ENCODE results near the gene RPS3A. TPM values are rescaled to one million over a fixed set of nuclear protein-coding genes. Genes with fewer than 3 reads are reported as not detected.
"Not testable (repeated sequence)": the region's sequence is repeated elsewhere in the genome, so short reads cannot be mapped to it uniquely, and the experiment has no call there.

Gene RPS3A
- polyA plus RNA-seq, 4 donors = 2,060 to 4,469 (median 3,965) TPM

DNA sequence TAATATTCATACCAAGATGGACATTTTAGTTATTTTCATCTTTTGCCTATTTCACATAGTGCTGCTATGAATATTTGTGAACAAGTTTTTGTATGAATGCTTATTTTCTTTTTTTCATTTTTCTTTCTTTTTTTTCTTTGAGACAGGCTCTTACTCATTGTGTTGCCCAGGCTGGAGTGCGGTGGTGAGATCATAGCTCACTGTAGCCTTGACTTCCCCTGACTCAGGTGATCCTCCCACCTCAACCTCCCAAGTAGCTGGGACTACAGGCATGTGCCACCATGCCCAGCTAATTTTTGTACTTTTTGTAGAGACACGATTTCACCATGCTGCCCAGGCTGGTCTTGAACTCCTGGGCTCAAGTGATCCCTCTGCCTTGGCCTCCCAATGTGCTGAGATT is 21.4 kb upstream of the RPS3A start:
- not testable (repeated sequence) for H3K4me3 ChIP-seq (ENCODE audit: low read depth in 1 of 3, low read length in 3 of 3); H3K9me3 ChIP-seq (ENCODE audit: control insufficient read depth in 2 of 2, insufficient read depth in 1 of 2, low read depth in 1 of 2, low read length in 1 of 2); H3K27me3 ChIP-seq (ENCODE audit: control insufficient read depth in 3 of 3, insufficient read depth in 3 of 3, low read length in 3 of 3); FAIRE-seq; DNase-seq; H3K27ac ChIP-seq (ENCODE audit: low read depth in 1 of 3, low read length in 2 of 3); H3K4me1 ChIP-seq (ENCODE audit: control insufficient read depth in 3 of 3, insufficient read depth in 2 of 3, low read depth in 1 of 3, low read length in 2 of 3); H3K36me3 ChIP-seq (ENCODE audit: control insufficient read depth in 3 of 3, insufficient read depth in 2 of 3, low read depth in 1 of 3, low read length in 3 of 3)
- 89 to 91% (median 90%) methylated on average over 2 of the region's 2 CpGs for WGBS, 3 donors

DNA sequence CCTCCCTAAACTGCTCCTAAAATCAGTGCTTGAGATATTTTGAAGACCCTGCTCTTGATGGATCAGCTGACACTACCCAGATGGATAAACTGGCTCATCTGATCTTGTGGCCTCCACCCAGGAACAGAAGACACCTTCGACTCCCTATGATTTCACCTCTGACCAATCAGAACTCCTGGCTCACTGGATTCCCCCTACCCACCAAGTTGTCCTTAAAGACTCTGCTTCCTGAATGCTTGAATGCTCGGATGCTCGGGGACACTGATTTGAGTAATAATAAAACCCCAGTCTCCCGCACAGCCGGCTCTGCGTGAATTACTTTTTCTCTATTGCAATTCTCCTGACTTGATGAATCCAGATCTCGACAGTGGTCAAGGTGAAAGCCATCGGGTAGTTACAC is 12.0 kb upstream of the RPS3A start:
- WGBS, 3 donors = 79 to 92% (median 84%) methylated on average over 8 of the region's 8 CpGs
- no peak overlapping the region for H3K27ac ChIP-seq (ENCODE audit: low read depth in 1 of 3, low read length in 2 of 3)
- no peaks in the 10 kb centered on the region for H3K36me3 ChIP-seq (ENCODE audit: control insufficient read depth in 3 of 3, insufficient read depth in 2 of 3, low read depth in 1 of 3, low read length in 3 of 3)
- FAIRE-seq (no peak), DNase-seq (no peak)
- no peaks in the 10 kb centered on the region for H3K9me3 ChIP-seq (ENCODE audit: control insufficient read depth in 2 of 2, insufficient read depth in 1 of 2, low read depth in 1 of 2, low read length in 1 of 2)
- H3K4me1 ChIP-seq (ENCODE audit: control insufficient read depth in 3 of 3, insufficient read depth in 2 of 3, low read depth in 1 of 3, low read length in 2 of 3) = peaks cover 0 to 8% (median 2%) of the 10 kb centered on the region in 3 donors
- H3K27me3 ChIP-seq (ENCODE audit: control insufficient read depth in 3 of 3, insufficient read depth in 3 of 3, low read length in 3 of 3) = no peaks in the 10 kb centered on the region
- H3K4me3 ChIP-seq (ENCODE audit: low read depth in 1 of 3, low read length in 3 of 3) = no peak overlapping the region

DNA sequence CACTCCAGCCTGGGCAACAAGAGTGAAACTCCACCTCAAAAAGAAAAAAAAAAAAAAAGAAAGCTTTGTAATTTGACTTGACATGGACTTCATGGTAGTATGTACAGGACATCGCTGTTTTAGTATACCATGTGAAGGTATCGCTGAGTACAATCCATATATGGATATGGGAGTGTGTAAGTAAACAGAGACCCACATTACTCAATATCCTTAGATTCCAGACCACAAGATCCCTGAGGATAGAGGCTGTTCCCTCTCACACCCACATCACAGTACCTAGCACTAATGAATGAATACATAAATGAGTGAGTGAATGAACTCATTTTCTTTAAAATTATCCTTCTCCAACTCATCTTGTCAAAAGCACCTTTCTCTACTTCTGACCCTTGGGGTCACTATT is 8.4 kb upstream of the RPS3A start:
- Histone ChIP-seq H3K9me3 (ENCODE audit: control insufficient read depth in 2 of 2, insufficient read depth in 1 of 2, low read depth in 1 of 2, low read length in 1 of 2) (no peaks in the 10 kb centered on the region), H3K27ac (ENCODE audit: low read depth in 1 of 3, low read length in 2 of 3) (no peak overlapping the region), H3K4me1 (ENCODE audit: control insufficient read depth in 3 of 3, insufficient read depth in 2 of 3, low read depth in 1 of 3, low read length in 2 of 3) (peaks cover 0 to 15% (median 4%) of the 10 kb centered on the region in 3 donors), H3K36me3 (ENCODE audit: control insufficient read depth in 3 of 3, insufficient read depth in 2 of 3, low read depth in 1 of 3, low read length in 3 of 3) (no peaks in the 10 kb centered on the region), H3K27me3 (ENCODE audit: control insufficient read depth in 3 of 3, insufficient read depth in 3 of 3, low read length in 3 of 3) (no peaks in the 10 kb centered on the region), H3K4me3 (ENCODE audit: low read depth in 1 of 3, low read length in 3 of 3) (no peak overlapping the region)
- peak in 1 of 2 donors; percentile 32 for DNase-seq
- 31 to 64% (median 61%) methylated on average over 2 of the region's 2 CpGs for WGBS, 3 donors
- FAIRE-seq = no peak

DNA sequence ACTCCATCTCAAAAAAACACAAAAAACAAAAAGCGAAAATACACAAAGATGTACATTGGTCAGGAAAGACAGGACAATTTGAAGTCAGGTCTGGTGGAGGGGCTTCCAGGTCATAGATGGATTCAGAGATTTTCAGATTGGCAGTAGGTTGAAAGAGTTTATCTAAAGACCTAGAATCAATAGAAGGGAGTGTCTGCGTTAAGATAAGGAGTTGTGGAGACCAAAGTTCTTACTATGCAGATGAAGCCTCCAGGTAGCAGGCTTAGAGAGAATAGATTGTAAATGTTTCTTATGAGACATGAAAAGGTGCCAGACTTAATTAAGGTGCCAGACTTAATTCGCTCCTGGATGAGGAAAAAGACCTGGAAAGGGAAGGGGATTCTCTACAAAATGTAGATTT is 6.9 kb upstream of the RPS3A start:
- no peak for FAIRE-seq
- 35 to 75% (median 52%) methylated on average over 3 of the region's 3 CpGs for WGBS, 3 donors
- peaks cover 0 to 15% (median 4%) of the 10 kb centered on the region in 3 donors for H3K4me1 ChIP-seq (ENCODE audit: control insufficient read depth in 3 of 3, insufficient read depth in 2 of 3, low read depth in 1 of 3, low read length in 2 of 3)
- peak; percentile 50 to 83 for DNase-seq
- H3K4me3 ChIP-seq (ENCODE audit: low read depth in 1 of 3, low read length in 3 of 3) = no peak overlapping the region
- H3K27me3 ChIP-seq (ENCODE audit: control insufficient read depth in 3 of 3, insufficient read depth in 3 of 3, low read length in 3 of 3) = no peaks in the 10 kb centered on the region
- H3K27ac ChIP-seq (ENCODE audit: low read depth in 1 of 3, low read length in 2 of 3) = peak overlapping the region in 2 of 3 donors; percentile 45 to 48
- H3K9me3 ChIP-seq (ENCODE audit: control insufficient read depth in 2 of 2, insufficient read depth in 1 of 2, low read depth in 1 of 2, low read length in 1 of 2) = no peaks in the 10 kb centered on the region
- H3K36me3 ChIP-seq (ENCODE audit: control insufficient read depth in 3 of 3, insufficient read depth in 2 of 3, low read depth in 1 of 3, low read length in 3 of 3) = no peaks in the 10 kb centered on the region

DNA sequence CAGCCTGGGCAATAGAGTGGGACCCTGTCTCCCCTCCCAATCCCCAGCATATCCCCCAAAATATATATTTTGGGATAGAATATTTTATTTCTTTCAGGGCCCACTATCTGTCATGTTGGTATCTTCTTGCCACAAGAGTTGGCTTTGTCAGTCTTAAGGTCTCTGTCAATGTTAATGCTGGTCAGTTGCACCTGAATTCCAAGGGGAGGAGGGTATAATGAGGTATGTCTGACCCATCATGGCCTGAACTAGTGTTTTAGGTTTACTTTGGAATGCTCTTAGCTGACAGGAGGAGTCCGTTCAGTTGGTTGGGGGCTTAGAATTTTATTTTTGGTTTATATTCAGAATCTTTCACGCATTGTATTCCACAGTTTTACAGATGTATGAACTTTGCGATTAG is 6.2 kb upstream of the RPS3A start:
- peak overlapping the region in 2 of 3 donors; percentile 45 to 48 for H3K27ac ChIP-seq (ENCODE audit: low read depth in 1 of 3, low read length in 2 of 3)
- 63 to 75% (median 65%) methylated on average over 3 of the region's 3 CpGs for WGBS, 3 donors
- H3K9me3 ChIP-seq (ENCODE audit: control insufficient read depth in 2 of 2, insufficient read depth in 1 of 2, low read depth in 1 of 2, low read length in 1 of 2) = no peaks in the 10 kb centered on the region
- DNase-seq (no peak), FAIRE-seq (no peak)
- H3K36me3 ChIP-seq (ENCODE audit: control insufficient read depth in 3 of 3, insufficient read depth in 2 of 3, low read depth in 1 of 3, low read length in 3 of 3) = no peaks in the 10 kb centered on the region
- H3K27me3 ChIP-seq (ENCODE audit: control insufficient read depth in 3 of 3, insufficient read depth in 3 of 3, low read length in 3 of 3) = no peaks in the 10 kb centered on the region
- no peak overlapping the region for H3K4me3 ChIP-seq (ENCODE audit: low read depth in 1 of 3, low read length in 3 of 3)
- peaks cover 0 to 15% (median 4%) of the 10 kb centered on the region in 3 donors for H3K4me1 ChIP-seq (ENCODE audit: control insufficient read depth in 3 of 3, insufficient read depth in 2 of 3, low read depth in 1 of 3, low read length in 2 of 3)

DNA sequence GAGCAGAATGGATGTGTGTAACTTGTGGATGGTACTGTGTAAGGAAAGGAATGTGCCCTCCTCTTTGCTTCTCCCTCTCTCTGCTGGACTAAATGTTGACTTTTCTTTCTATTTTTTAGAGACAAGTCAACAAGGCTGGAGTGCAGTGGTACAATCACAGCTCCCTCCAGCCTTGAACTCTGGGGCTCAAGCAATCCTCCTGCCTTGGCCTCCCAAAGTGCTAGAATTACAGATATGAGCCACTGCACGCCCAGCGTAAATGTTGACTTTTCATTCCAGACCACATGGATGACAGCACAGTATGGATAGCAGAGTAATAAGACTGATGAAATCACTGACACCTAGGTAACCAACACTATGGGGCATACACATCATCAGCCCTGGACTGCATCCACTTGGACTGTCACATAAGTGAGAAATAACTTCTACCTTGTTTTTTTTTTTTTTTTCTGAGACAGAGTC is 5.1 kb upstream of the RPS3A start:
- no peaks in the 10 kb centered on the region for H3K9me3 ChIP-seq (ENCODE audit: control insufficient read depth in 2 of 2, insufficient read depth in 1 of 2, low read depth in 1 of 2, low read length in 1 of 2)
- H3K27ac ChIP-seq (ENCODE audit: low read depth in 1 of 3, low read length in 2 of 3) = no peak overlapping the region
- FAIRE-seq = no peak
- peaks cover 0 to 20% (median 4%) of the 10 kb centered on the region in 3 donors for H3K4me1 ChIP-seq (ENCODE audit: control insufficient read depth in 3 of 3, insufficient read depth in 2 of 3, low read depth in 1 of 3, low read length in 2 of 3)
- DNase-seq = peak in 1 of 2 donors; percentile 55
- H3K27me3 ChIP-seq (ENCODE audit: control insufficient read depth in 3 of 3, insufficient read depth in 3 of 3, low read length in 3 of 3) = no peaks in the 10 kb centered on the region
- no peak overlapping the region for H3K4me3 ChIP-seq (ENCODE audit: low read depth in 1 of 3, low read length in 3 of 3)
- WGBS, 3 donors = 74 to 97% (median 89%) methylated on average over 2 of the region's 2 CpGs
- no peaks in the 10 kb centered on the region for H3K36me3 ChIP-seq (ENCODE audit: control insufficient read depth in 3 of 3, insufficient read depth in 2 of 3, low read depth in 1 of 3, low read length in 3 of 3)

DNA sequence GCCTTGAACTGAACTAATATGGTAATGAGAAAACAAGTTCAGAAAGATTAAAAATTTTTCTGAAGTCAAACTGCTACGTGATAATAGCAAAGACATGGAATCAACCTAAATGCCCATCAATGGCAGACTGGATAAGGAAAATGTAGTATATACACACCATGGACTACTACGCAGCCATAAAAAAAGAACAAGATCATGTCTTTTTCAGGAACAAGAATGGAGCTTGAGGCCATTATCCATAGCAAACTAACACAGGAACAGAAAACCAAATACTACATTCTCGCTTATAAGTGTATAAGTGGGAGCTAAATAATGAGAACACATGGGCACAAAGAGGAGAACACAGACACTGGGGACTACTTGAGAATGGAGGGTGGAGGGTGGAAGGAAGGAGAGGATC is 4.3 kb upstream of the RPS3A start:
- Histone ChIP-seq H3K4me1 (ENCODE audit: control insufficient read depth in 3 of 3, insufficient read depth in 2 of 3, low read depth in 1 of 3, low read length in 2 of 3) (peaks cover 0 to 20% (median 4%) of the 10 kb centered on the region in 3 donors), H3K27ac (ENCODE audit: low read depth in 1 of 3, low read length in 2 of 3) (no peak overlapping the region), H3K36me3 (ENCODE audit: control insufficient read depth in 3 of 3, insufficient read depth in 2 of 3, low read depth in 1 of 3, low read length in 3 of 3) (no peaks in the 10 kb centered on the region), H3K27me3 (ENCODE audit: control insufficient read depth in 3 of 3, insufficient read depth in 3 of 3, low read length in 3 of 3) (no peaks in the 10 kb centered on the region), H3K9me3 (ENCODE audit: control insufficient read depth in 2 of 2, insufficient read depth in 1 of 2, low read depth in 1 of 2, low read length in 1 of 2) (no peaks in the 10 kb centered on the region), H3K4me3 (ENCODE audit: low read depth in 1 of 3, low read length in 3 of 3) (no peak overlapping the region)
- 91 to 96% (median 95%) methylated on average over 3 of the region's 3 CpGs for WGBS, 3 donors
- DNase-seq = no peak
- FAIRE-seq = no peak

DNA sequence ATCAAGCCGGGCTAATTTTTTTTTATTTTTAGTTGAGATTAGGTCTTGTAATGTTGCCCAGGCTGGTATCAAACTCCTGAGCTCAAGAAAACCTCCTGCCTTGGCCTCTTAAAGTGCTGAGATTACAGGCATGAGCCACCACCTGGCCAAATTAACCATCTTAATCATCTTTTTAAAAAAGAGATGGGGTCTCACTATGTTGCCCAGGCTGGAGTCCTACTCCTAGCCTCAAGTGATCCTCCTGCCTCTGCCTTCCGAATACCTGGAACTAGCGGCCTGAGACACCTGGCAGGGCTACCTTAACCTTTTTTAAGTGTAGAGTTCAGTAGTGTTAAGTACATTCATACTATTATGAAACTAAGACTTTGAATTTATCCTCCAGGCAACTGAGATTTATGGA is 1.7 kb upstream of the RPS3A start:
- Histone ChIP-seq H3K27ac (ENCODE audit: low read depth in 1 of 3, low read length in 2 of 3) (no peak overlapping the region), H3K27me3 (ENCODE audit: control insufficient read depth in 3 of 3, insufficient read depth in 3 of 3, low read length in 3 of 3) (no peaks in the 10 kb centered on the region), H3K9me3 (ENCODE audit: control insufficient read depth in 2 of 2, insufficient read depth in 1 of 2, low read depth in 1 of 2, low read length in 1 of 2) (no peaks in the 10 kb centered on the region), H3K4me1 (ENCODE audit: control insufficient read depth in 3 of 3, insufficient read depth in 2 of 3, low read depth in 1 of 3, low read length in 2 of 3) (peaks cover 0 to 12% (median 2%) of the 10 kb centered on the region in 3 donors), H3K4me3 (ENCODE audit: low read depth in 1 of 3, low read length in 3 of 3) (no peak overlapping the region), H3K36me3 (ENCODE audit: control insufficient read depth in 3 of 3, insufficient read depth in 2 of 3, low read depth in 1 of 3, low read length in 3 of 3) (peaks cover 3 to 6% (median 3%) of the 10 kb centered on the region in 3 donors)
- WGBS, 3 donors = 91 to 96% (median 95%) methylated on average over 3 of the region's 3 CpGs
- no peak for FAIRE-seq
- no peak for DNase-seq

DNA sequence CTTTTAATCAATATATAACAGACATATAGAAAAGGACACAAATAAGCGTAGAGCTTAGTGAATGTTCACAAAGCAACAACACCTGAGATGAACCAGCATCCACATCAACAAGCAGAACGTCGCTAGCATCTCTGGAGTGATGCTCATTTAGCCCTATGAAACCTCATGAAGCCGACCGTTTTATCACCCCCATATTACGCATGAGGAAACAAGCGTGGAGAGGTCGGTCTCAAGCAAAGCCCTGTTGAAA is 524 bp upstream of the RPS3A start:
- DNase-seq = no peak
- Histone ChIP-seq H3K27me3 (ENCODE audit: control insufficient read depth in 3 of 3, insufficient read depth in 3 of 3, low read length in 3 of 3) (no peaks in the 10 kb centered on the region), H3K36me3 (ENCODE audit: control insufficient read depth in 3 of 3, insufficient read depth in 2 of 3, low read depth in 1 of 3, low read length in 3 of 3) (peaks cover 3 to 12% (median 12%) of the 10 kb centered on the region in 3 donors), H3K4me3 (ENCODE audit: low read depth in 1 of 3, low read length in 3 of 3) (peak overlapping the region; percentile 11 to 79 (median 29)), H3K27ac (ENCODE audit: low read depth in 1 of 3, low read length in 2 of 3) (peak overlapping the region; percentile 57 to 84 (median 65)), H3K4me1 (ENCODE audit: control insufficient read depth in 3 of 3, insufficient read depth in 2 of 3, low read depth in 1 of 3, low read length in 2 of 3) (peaks cover 0 to 7% (median 2%) of the 10 kb centered on the region in 3 donors), H3K9me3 (ENCODE audit: control insufficient read depth in 2 of 2, insufficient read depth in 1 of 2, low read depth in 1 of 2, low read length in 1 of 2) (no peaks in the 10 kb centered on the region)
- 10 to 18% (median 15%) methylated on average over 8 of the region's 8 CpGs for WGBS, 3 donors
- no peak for FAIRE-seq
